ENCODE data around the gene CHTF18. TPM values are rescaled to one million over a fixed set of nuclear protein-coding genes. Genes with fewer than 3 reads are reported as not detected.

Gene CHTF18
- total and polyA plus RNA-seq, 10 of the 15 experiments (the other 5 are each of a cell fraction or from before 2014, with no cell fraction given) = 1.6 to 87.8 (median 19.4) TPM

- Histone ChIP-seq H3K9me3 (replicated peaks; ENCODE audit: control insufficient read depth, insufficient read depth, low read length) (no peaks in the 10 kb centered on the region), H3K4me2 (ENCODE audit: control insufficient read depth, insufficient read depth) (no peak overlapping the region), H2AFZ (ENCODE audit: control insufficient read depth, low read depth, low read length) (no peak overlapping the region), H3K27me3 (replicated peaks in 1 of 2; ENCODE audit: control insufficient read depth in 2 of 2, insufficient read depth in 2 of 2, low read length in 1 of 2) (no peaks in the 10 kb centered on the region), H3K9ac (ENCODE audit: control insufficient read depth, insufficient read depth, low read length) (no peak overlapping the region), H3K4me1 (ENCODE audit: control insufficient read depth, insufficient read depth, low read length) (peaks cover 7% of the 10 kb centered on the region), H3K27ac (ENCODE audit: control insufficient read depth, insufficient read depth) (no peak overlapping the region), H3K4me3 (no peak overlapping the region), H3K79me2 (ENCODE audit: control insufficient read depth, insufficient read depth, low read length) (peaks cover 14% of the 10 kb centered on the region), H3K36me3 (ENCODE audit: control insufficient read depth in 2 of 2, insufficient read depth in 2 of 2, low read length in 1 of 2) (no peaks in the 10 kb centered on the region), H4K20me1 (ENCODE audit: control insufficient read depth, insufficient read depth) (no peaks in the 10 kb centered on the region)
- in situ Hi-C loops (cut with MboI) = loop anchor here (5.0 kb wide), 1 partner anchor 43 kb away; the partner anchor contains the start of genes CHTF18 and RPUSD1
- FAIRE-seq (no peak), ATAC-seq (no peak), DNase-seq (ENCODE audit: low read depth, low spot score) (no peak)
- intact Hi-C loops (cut with micrococcal nuclease; ENCODE audit: unreplicated experiment) = loop anchor here (5.0 kb wide), 1 partner anchor 43 kb away; the partner anchor contains the start of genes CHTF18 and RPUSD1
- TF ChIP-seq HDAC6 (IDR thresholded peaks at IDR 0.05; ENCODE audit: unreplicated experiment) (no peak), CTCF (IDR thresholded peaks at IDR 0.05 in 2 of 3, conservative IDR thresholded peaks at IDR 0.05 in 1 of 3; ENCODE audit: control insufficient read depth in 2 of 3, extremely low read depth in 1 of 3, insufficient read depth in 1 of 3, low read depth in 3 of 3, low read length in 3 of 3) (peak in 1 of 3 experiments; percentile 29; a peak in 1 of 6 replicates), KAT2A (conservative IDR thresholded peaks at IDR 0.05; ENCODE audit: control insufficient read depth, low read depth, low read length) (no peak)
- WGBS (ENCODE audit: insufficient coverage, insufficient replicate concordance, low lambda C conversion rate, missing lambda C conversion rate) = 62% methylated on average over 21 of the region's 21 CpGs
- ChIA-PET CTCF (interaction anchor here (0.6 to 2.4 kb wide), 5 partner anchors 24 to 767 kb away, joined by 3 to 16 read pairs (median 5); no protein-coding TSS in a partner anchor), RAD21 (ENCODE audit: unreplicated experiment) (no interaction called here), SMC1A (ENCODE audit: uncharacterized antibody, unreplicated experiment) (no interaction called here), POLR2A (interaction anchor here (0.7 kb wide), 1 partner anchor 23 kb away, joined by 3 read pairs; no protein-coding TSS in a partner anchor)
- no TSS peak for BruUV-seq (replicated peaks)
Observed at GRCh38 chr16:743794-744500, 44.5 kb upstream of the CHTF18 start.

Data from GM12878 (cell line).